DMS114 treated with DMSO at 0.1 percent for 48 hours (cell line): ENCODE results near the gene AIF1L.
A peak's percentile ranks its signal among the peaks of the same experiment; 100 is the strongest.

Experiments used
- DNase-seq: peaks from one replicate; lab custom pipeline; 2025; ENCODE audit not compliant: unreplicated experiment; lab: John Stamatoyannopoulos, UW

AIF1L gene

DNA sequence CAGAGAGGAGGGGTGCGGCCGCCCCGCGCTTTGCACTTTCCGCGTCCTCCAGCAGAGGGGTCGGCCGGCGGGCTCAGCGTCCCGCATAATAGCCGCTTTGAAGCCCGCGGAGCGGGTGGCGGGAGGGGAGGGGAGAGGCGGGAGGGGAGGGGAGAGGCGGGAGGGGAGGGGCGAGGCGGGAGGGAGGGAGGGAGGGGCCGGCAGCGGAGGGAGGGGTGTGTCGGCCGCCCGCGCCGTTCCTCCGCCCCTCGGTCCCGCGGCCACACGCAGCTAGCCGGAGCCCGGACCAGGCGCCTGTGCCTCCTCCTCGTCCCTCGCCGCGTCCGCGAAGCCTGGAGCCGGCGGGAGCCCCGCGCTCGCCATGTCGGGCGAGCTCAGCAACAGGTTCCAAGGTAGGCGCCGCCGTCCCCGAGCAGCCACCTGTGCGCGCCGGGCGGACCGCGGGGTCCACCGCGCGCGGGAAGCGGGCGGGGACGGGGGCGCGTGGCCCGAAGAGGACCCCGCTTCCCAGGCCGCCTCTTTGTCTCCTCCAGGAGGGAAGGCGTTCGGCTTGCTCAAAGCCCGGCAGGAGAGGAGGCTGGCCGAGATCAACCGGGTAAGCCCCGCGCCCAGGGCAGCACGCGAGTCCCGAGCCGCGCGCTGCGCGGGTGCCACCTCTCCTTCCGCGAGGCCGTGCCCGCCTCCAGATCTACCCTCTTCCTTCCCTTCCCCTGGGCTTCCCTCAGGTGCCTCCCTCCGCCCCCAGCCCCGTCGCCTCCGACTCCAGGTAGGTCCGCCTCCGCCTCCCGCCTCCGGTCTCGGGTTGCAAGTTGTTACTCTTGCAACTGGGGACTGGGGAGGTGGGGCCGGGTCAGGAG lies at the start of gene AIF1L:
Gene AIF1L, plus strand, starts transcription at position 263 of the 857 bp plus-strand sequence. Its CDS starts 99 bp downstream, at position 362.
- DNase-seq, result peak; percentile 25

DNA sequence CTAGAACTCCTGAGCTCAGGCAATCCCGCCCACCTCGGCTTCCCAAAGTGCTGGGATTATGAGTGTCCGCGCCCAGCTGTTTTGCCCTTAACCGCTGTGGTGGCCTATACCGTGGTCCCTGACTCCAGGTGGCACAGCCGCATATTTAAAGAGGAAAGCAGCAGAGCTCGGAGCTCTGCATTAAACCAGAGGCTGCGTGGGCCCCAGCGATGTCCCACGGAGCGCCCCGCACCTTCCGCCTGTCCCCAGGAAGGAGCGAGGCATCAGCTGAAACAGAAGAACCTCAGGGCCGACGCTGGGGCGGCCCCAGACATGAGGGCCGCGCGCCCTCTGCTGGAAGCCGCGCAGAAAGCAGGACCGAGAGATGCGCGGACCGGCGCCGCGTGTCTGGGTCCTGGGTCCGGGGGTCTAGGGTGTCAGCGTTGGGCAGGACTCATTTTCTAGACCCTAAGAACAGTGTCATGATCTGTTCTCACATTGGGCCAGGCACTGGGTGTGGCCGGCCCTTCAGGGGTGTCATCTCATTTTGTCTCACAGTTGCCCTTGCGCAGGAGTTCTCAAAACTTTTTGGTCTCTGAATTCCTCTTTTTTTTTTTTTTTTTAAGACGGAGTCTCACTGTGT lies 49.6 kb upstream of the AIF1L start:
- peak; percentile 46 for DNase-seq

DNA sequence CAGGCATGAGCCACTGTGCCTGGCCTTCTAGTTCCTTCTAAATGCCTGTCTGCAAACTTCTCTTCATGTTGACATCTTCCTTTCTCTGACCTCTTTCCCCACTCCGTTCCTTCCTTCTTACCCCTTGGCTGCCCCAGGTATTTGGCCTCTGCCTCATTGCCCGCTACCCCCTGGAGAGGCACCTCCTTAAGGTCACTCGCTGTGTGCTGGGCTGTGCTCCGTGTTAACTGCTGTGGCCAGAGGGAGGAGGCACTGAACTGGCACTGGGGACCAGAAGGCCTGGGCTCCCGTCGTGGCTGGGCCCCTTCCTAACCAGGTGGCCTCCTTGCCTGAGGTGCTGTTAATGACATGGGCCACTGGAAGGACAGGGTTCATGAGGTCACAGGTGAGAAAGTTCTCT lies 48.0 kb upstream of the AIF1L start:
- no peak for DNase-seq

DNA sequence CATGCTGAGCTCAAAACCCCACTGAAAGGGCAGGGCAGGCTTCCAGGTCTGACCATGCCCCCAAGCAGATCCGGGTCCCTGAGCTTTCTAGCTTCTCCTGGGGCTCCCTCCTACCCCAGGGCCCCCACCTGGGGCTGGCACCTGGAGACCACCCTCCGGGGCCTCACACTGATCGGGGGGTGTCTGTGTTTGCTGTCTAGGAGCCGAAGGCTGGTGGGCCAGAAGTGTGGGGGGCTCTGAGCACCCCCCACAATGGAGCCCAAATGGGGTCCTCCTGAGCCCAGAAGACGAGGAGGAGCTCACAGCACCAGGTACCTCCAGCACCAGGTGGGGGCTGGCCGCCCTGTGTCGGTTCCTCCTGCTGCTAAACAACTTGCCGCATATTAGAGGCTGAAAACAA lies 47.5 kb upstream of the AIF1L start:
- no peak for DNase-seq

DNA sequence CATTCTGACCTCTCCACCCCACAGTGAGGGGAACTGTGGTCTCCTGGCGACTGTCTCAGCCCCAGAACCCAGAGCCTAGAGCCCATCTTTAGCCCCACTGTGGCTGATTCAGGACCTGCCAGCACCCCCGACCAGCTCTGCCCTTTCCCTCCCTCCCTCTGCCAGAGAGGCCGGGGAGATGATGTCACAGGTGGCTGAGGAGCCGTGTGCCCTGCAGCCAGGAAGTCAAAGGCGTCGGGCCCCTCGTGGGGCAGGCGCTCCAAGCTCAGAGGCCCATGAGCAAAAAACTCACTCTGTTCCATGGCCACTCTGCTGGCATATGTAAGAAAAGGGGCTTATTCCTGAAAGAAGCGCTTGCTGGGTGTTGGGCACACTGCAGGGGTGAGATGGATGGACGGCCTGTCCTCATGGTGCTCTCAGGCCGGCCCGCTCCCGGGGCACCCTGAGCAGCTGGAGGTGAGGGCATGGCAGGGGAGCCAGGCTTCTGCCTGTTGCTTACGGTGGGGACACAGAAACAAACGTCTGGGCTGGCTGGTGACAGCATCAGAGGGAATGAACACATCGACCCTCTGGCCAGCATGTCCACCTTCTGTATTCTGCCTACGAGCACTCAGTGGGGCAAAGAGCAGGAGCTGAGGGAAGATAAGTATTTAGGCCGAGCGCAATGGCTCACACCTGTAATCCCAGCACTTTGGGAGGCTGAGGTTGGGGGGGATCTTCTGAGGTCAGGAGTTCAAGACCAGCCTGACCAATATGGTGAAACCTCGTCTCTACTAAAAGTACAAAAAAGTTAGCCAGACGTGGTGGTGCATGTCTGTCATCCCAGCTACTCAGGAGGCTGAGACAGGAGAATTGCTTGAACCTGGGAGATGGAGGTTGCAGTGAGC lies 46.3 kb upstream of the AIF1L start:
- DNase-seq, result no peak

DNA sequence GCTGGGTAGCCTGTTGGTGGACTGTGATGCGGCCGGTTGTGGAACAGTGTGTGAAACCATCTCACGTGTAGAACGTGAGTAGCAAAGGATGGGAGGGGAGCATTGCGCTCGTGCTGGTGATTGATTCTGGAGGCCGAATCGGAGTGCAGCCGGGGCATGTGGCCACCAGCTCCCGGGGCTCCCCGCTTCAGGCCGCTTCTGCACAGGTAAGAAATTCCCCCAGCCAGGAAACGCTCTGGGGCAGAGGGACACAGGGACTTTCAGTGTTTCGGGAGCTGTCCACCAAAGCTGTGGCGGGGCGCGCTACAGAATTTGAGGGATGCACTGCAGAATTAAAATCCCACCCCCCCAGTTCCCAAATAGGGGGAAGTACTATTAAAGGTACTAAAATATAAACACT lies 45.5 kb upstream of the AIF1L start:
- DNase-seq, result no peak

DNA sequence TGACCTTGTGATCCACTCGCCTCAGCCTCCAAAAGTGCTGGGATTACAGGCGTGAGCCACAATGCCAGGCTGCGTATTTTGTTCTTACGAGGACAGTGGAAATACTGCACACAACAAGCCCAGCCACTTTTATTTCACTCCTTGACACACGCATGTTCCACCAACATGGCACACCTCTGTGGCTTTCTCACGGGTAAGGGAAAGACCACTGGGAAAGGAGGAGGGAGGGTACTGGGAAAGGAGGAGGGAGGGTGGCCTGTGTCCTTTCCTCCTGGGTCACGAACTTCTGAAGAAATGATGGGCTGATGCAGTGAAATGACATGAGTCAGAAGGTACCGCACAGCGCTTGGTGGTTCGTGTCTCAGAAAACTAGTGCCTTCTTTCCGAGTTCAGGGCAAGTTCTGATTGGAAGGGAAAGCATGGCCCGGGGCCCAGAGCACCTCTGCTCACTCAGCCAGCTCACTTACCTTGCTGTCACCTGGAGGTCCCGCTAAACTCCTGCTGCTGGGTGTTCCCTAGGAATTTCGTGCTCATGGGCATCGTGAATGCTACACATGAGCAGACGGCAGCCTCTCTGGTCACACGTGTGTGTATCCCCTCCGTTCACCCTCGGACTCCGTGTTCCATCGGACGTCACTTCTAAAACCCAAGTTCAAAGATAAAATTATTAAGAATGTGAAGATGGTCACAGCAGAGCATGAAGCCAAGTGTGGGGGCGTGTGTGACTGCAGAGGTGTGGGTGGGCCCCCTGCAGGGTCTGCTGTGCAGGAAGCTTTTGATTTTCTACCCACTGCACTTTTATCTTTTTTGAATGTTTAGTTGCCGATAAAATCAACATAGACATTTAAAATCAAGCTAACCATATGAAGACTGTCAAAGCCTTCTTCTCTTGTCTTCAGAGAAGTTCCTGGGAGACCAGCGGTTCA lies 44.5 kb upstream of the AIF1L start:
- DNase-seq, result no peak

DNA sequence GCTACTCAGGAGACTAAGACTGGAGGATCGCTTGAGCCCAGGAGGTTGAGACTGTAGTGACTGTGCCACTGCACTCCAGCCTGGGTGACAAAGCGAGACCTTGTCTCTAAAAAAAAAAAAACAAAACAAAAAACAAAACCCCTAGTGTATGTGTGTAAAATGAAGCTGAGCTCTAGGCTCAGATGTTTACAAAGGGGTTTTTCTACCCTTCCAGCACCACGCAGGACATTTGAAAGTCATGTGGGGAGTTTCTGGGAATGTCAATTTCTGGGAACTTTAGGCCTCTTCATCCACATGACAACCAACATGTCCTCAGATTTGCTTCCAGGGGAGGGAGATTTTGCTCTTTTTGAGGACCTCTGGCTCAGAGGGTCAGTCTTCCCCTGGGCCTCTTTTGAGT lies 42.4 kb upstream of the AIF1L start:
- DNase-seq, result no peak

DNA sequence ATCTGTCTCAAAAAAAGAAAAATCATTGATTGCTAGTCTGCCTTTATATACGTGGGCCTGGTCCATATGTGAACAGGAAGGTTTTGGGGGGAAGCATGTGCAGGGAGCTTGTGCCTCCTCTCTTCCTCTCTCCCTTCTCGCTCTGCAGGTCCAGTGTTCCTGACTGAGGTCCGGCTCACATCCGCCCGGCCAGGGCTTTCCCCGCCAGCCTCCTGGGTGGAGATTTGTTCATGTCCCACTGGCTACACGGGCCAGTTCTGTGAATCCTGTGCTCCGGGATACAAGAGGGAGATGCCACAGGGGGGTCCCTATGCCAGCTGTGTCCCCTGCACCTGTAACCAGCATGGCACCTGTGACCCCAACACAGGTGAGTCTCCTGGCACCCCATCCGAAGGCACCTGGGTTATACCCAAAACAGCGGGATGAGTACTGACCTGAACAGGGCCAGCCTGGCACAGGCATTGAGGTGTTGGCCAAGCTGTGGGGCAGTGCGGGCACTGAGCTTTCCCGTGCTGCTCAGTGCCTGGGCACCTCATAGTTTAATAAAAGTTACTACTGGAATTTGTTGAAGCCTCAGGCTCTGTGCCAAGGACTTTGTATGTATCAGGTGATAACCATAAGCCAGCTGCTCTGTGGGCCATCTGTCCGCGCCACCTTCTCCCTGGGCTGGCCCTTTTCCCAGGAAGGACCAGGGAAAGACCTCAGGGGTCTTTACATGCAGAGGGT lies 39.4 kb upstream of the AIF1L start:
- no peak for DNase-seq

DNA sequence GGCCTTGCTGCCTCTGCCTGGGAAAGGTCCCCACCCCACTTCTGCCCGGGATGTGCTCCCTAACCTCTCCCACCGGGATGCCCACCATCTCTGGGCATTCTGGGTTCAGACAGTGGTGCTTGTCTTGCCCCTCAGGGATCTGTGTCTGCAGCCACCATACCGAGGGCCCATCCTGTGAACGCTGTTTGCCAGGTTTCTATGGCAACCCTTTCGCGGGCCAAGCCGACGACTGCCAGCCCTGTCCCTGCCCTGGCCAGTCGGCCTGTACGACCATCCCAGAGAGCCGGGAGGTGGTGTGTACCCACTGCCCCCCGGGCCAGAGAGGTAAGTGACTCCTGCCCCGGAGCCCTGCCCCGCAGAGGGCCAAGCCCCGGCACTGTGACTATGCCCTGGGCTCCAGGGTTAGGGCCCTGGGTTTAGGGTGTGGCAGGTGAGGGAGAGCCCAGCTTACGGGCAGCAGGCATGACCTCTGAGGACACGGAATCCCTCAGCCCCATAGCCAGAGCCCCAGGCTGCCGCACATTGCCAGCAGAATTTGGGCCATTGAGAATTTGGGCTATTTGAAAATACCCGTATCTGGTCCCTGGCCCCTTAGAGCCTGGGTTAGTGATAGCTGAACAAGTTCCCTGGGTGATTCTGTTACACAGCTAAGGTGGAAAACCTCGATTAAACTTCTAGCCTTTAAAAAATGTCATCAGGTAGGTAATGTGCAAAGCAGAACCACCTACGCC lies 35.3 kb upstream of the AIF1L start:
- no peak for DNase-seq

DNA sequence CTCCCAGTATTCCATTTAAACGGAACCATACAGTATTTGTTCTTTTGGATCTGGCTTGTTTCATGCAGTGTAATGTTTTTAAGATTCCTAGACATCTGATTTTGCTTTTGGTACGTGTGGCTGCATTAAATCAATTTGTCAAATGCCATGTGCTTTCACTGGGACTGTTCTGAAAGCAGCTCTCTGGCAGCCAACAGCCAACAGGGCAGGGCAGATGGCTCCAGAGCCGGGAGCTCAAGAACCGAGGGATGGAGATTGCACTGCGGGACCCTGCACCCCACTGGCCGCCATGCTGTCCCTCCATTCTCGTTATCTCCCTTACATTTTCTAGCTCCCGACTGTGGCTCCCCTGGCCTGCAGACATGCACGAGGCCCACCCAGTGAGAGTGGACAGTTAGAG lies 33.4 kb upstream of the AIF1L start:
- DNase-seq, result no peak

DNA sequence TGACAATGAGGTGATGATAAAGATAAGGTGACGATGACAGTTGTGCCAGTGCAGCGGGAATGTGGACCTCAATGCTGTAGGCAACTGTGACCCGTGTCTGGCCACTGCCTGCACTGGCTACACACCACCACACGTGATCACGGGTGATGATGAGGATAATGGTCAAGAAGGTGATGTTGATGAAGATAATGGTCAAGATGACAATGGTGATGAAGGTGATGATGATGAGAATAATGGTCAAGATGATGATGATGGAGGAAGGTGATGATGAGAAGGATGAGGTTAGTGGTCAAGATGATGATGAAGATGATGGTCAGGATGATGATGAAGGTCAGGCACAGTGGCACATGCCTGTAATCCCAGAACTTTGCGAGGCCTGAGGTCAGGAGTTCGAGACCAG lies 30.7 kb upstream of the AIF1L start:
- DNase-seq, result no peak

DNA sequence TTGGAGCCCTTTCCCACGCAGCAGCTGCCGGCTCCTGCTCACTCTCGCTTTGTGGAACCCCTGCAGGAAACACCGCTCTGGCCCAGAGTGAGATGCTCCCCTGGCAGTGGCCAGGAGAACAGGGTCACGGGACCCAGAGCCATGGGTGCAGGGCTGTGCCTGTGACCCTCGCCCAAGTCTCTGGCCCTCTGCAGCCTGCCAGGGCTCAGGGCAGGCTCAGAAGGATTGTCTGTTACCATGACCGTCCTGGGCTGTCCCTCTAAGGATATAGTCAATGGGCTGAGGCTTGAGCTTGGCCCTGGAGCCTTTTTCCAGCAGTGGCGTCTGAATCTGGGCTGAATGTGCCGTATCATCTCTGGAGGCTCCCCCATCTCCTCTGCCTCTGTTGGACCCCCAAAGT lies 28.7 kb upstream of the AIF1L start:
- no peak for DNase-seq

DNA sequence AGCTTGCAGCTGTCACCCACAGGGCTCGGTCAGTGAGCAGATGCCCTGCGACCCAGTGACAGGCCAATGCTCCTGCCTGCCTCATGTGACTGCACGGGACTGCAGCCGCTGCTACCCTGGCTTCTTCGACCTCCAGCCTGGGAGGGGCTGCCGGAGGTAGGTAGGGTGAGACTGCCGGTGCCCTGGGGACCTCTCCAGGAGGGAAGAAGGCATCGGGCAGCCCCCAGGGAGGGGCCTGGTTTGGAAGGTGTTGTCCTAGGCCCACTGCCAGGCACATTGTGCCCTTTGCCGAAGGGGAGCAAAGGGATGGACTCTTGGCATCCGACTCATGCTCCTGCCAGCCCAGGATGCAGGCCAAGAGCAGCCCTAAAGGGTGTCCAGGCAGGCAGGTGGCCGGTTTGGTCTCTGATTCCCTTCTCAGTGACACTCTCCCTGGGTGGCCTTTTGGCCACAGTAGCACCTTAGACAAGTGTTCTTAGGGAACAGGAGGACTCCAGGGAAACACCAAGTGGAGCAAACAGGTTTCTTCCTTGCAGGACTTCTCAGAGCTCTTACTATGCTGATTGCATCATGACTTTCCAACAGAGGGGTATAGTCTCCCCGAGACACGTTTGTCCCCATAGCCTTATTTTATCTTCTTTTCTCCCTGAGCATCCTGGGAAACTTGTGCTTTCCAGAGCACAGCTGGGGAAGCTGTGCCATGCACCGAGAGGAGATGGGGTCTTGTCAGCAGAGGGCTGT lies 28.1 kb upstream of the AIF1L start:
- DNase-seq, result no peak

DNA sequence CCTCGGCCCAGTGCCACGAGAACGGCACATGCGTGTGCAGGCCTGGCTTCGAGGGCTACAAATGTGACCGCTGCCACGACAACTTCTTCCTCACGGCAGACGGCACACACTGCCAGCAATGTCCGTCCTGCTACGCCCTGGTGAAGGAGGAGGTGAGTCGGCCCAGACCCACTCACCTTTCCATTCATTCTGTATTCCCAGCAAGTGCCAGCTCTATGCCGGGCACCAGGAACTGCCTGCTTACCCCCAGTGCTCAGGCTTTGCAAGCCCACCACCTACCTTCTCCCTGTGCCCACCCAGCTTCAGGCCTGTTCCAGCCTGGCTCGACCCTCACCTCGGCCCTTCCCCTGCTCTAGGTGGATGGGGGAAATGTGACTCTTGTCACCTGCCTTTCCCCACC lies 26.6 kb upstream of the AIF1L start:
- DNase-seq, result no peak

DNA sequence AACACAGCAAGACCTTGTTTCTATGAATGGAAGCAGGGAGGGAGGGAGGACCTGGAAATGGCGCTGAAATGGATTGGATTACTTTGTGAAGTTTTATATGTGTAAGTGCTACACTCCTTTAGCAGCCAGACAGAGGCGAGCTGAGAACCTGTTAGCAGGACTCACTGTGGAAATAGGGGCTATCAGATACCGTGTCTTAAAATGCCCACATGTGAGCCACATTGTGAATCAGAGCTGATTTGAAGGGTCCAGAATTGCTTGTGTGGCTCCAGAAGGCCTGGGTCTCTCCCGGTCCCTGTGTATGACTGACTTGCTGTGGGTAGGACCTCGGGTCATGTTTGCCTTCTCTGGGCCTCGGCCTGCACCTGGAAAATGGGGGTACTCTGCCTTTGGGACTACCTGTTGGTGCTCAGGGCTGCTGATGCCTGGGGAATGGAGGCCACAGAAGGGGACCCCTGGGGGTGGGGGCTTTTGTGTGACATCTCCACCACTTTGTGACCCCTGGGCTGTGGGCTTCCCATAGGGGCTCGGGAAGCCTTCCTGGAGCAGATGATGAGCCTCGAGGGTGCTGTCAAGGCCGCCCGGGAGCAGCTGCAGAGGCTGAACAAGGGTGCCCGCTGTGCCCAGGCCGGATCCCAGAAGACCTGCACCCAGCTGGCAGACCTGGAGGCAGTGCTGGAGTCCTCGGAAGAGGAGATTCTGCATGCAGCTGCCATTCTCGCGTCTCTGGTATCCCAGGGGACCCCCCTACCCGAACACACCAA lies 24.0 kb upstream of the AIF1L start:
- no peak for DNase-seq

DNA sequence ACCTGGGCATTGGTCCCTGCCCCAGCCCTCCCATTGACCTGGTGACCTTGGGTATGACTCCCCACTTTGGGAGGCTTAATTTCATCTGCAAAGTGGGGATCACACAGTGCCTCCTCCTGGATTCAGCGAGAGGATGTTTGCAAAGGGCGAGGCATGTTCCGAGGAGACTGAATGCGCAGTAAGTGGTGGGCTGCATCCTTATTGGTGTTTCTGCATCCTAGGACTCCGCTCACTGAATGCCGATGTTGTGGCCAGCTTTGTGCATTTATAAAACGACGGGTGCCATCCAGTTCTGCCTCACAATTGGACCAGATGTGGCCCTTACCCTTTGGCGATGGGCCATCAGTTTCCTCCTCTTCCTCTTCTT lies 23.5 kb upstream of the AIF1L start:
- DNase-seq, result no peak
